Measurements from ENCODE around the gene FRYL.

FRYL gene

DNA sequence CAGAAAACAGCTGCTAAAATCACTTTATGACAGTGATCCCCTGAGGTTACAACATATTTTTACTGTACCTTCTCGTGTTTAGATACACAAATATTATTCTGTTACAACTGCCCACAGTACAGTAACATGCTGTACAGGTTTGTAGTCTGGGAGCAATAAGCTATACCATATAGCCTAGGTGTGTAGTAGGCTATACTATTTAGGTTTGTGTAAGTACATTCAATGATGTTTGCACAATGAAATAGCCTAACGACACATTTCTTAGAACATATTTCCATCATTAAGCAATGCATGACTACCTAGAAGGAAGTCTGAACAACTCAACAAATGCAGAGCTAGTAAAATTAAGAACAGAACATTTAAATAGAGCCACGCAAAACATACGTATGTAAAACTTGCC lies 177.3 kb downstream of the FRYL start:
- DNase-seq = no peak

DNA sequence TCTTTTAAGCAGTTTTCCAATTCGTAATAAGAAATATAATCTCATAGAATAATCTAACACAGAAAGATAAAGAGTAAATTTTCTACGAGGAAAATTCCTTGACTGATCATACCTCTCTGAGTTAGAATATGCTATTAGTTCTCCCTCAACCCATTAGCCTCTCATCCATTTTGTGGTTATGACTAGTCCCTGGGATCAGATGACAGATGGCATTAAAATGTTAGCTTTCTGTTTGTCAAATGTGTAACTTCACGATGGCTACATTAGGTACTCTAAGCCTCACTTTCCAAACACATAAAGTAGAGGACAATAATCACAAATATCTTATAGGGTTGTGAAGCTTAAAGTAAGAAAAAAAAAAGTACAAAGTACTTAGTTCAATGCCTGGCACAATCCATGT lies 177.9 kb downstream of the FRYL start:
- no peak for DNase-seq

DNA sequence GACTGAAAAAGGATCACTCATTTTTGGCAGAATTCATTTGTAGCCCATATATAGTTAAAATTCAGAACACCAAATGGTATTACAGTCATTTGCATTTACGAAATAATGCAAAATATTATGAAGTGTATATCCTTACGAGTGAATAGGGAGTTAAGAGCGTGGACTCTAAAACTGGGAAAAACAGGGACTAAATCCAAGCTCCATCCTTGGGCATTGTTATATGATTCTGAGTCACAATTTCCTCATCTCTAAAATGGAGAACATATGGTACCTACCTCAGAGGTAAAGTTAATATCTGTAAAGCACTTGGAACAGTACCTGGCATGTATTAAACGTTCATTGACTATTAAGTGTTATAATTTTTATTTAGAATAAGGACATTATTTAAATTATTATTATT lies 183.7 kb downstream of the FRYL start:
- DNase-seq = no peak

DNA sequence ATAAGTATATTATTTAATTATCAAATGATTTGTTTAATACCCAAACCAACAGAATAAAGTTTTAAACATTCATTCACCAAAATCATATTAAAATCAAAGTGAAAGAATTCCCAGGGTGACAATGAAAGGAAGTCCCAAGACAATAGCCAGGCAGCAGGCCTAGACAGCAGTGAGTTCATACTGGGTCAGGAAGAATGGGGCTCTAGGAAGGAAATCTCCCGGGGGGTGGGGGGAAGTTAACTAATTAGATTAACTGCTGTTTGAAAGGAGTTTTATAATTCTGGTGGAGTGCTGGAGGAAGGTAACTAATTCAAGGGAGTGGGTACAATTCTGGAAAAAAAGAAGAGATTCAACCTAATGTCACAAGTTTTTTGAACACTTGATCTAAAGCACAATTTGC lies 185.9 kb downstream of the FRYL start:
- no peak for DNase-seq

DNA sequence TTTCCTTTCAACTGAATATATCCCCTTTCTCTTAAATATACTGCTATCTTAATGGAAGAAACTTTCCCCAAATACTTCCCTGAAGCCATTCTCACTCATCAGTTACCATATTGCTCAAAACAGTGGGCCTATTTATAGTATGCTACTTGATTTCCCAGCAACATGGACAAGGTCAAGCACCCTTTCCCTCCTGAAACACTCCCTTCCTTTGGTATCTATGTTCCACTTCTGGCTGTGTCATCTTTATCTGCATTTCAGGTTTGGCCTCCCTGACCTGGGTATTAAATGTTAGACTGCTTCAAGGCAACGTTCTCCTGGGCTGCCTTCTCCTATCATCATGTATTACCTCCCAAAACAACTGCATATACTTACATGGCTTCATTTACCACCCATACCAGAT lies 188.7 kb downstream of the FRYL start:
- DNase-seq = no peak

DNA sequence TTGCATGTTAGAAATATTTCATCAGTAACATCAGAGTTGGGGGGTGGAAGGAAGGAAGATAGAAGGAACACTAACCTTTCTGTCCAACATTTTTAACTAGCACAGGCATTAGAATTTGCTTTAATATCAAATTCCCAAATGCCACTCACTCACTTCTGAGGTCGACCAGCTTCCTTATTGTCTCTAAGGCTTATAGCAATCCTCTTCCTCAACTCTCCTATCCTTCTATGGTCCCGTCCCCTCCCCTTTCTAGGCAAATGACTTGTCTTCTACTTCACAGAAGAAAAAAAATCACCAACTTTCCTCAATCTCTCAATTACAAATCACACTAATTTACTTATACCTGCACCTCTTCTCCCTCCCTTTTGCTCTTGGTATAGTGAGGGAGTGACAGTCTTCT lies 189.2 kb downstream of the FRYL start:
- DNase-seq = no peak

DNA sequence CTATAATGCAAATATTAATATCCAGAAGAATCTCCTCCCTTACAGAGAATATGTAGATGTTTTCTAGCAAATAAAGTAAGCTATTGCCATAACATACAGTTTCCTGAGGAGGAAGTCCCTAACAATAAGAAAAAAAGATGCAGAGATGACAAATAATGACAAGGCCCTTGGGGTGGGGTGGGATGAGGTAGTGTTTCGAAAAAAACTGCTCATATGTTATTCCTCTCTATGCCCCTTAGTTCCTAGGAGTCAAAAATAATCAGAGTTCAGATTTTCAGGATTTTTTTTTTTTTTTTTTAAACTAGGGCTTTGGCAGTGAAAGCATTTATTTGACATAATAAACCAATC lies 191.0 kb downstream of the FRYL start:
- DNase-seq = no peak

DNA sequence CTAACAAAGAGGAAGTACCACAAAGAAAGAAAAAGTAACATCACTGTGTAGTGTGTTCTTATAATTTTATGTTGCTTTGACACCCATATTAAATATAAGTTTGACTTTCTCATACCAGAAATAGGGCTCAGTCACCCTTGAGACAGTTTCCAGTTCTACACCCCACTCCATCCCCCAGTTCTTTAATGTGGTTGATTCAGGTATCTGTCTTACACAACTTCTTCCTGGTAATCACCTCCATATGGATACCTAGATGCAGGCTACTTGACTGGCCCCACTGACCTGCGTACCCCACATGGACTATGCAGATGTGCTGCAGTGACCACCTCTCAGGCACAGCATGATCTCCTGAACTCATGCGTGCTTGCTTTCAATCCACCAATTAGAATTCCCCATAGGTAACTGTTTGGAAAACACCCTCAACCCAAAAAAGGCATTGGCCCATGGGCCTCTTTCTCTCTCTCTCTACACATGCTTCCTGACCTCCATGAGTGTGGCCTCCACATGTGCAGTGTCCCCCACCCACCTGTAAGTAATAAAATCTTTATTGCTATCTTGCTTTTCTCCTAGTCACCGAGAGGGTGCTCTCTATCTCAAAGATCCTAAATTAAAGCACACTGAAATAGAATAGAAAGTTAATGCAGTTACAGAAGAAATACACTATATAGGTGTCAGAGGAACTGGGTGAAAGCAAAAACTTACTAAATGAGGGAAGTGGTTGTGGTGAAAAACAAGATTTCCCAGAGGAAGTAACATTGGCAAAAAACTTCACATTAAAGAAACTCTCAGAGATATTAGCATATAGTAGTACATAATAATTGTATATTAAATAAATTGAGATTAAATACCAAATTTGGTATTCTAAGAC lies 191.6 kb downstream of the FRYL start:
- DNase-seq = no peak

DNA sequence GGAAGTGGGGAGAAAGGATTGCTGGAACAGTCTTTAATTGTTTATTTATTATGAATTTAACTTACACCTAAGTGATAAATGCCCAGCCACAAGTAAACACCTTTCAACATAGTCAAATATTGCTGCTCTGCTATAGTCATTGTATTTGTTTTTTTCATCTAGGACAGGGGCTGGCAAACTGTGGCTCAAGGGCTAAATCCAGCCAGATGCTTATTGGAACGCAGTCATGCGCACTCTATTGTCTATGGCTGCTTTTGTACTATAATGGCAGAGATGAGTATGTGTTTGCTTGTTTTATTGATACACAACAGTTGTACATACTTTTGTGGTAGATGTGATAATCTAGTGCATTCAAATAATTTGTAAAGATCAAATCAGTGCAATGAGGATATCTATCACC lies 194.7 kb downstream of the FRYL start:
- no peak for DNase-seq

DNA sequence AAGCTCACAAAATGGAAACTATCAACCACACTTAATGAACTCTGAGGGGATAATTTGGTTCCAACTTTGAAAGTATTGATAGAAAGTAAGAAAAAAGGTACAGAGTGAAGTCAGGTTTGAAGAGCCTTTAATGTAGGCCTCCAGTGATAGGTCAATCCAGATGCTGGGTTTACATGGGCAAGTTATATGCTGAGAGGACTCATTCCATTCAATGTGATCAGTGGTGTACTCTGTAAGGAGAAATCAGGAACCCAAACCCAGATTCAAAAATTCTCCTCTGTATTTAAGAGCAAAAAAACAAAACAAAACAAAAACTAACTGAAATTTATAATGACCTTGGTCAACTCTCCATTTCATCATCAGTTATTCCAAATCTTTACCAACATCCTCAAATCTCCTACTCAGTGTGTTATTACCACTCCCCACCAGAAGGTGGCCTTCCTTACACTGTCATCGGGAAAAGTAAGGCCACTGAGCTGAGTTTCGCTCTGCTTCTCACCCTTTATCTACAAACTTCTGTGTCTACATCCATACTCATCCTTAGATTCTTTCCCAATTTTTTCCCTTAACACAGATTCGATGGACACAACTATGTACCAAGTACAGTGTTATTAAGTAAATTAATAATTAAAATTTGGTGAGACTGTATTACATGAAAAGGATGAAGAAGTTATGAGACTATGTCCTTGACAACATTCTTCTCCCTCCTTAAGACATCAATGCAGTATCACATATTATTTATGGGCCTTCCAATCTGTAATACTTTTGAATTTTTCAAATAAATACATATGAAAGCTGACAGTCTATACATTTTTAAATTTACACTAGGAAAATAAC lies 201.7 kb downstream of the FRYL start:
- no peak for DNase-seq

DNA sequence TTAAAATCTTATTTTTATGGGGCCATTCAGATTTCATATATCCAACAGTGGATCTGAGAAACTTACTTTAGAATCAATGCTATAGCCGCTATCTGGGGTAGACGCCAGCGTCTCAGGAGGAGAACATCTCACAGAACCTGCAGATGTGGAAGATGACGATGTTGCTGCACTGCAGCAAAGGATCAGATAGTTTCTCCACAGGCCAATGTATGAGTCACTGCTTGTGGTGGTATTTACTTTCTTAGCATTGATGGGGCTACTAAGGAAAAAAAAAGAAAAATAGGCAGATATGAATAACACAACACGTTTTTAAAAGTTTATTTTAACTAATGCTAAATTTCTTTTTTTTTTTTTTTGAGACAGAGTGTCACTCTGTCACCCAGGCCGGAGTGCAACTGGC lies 204.1 kb downstream of the FRYL start:
- DNase-seq = no peak

DNA sequence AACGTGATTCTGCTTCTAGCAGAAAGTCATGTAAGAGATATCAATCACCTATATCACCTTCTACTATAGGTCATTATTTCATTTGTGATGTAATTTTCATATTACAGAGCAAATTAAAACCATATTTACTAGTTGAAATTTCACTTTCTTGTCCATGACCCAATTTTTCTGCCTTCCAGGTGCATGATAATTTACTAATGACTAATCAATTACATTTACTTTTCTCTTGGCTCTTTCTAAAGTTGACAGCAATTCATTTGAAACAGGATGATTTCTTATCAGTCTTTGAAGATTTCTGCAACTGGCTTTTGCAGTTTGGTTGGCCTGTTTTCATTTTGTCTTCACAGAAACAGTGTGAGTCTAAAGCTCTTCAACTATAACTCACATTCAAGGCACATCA lies 208.6 kb downstream of the FRYL start:
- no peak for DNase-seq

DNA sequence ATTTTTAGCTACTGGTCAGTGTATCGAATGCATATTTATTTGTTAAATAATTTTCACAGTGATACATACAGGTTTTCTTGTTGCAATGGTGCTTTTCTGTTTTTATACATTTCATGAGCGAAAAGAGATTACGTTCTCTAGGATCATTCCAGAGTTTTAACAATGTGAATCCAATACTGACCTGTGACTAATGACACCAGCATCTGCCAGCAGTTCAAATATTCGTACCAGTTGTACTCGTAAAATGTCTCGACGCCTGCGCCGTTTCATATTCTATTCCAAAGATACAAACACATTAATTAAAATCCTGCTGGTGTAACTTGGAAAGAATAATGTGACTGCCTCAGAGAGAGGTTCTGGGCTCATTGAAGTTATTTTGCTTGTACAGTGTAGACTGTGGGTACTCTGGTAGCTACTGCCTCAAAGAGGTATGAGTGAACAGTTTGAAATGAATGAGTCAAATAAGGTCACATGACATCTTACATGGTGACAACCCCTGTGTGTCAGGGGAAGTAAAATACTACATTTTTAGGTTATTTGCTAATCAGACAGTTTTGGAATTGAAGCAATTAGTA lies 209.3 kb downstream of the FRYL start:
- no peak for DNase-seq

DNA sequence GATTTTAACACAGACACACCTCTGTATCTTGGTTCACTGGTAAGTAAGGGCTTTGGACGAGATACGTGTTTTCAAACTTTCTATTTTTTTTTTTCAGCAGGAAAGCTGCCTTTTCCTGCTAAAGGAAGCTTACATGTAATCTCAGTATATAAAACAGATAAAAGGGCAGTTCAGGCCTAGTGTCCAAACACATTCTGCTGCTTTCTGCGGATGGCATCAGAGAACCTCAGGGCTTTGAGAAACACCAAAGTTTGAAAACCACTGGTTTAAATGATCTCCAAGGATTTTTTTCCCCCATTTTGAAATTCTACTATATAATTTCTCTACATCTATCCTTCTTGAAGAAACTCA lies 214.1 kb downstream of the FRYL start:
- no peak for DNase-seq

DNA sequence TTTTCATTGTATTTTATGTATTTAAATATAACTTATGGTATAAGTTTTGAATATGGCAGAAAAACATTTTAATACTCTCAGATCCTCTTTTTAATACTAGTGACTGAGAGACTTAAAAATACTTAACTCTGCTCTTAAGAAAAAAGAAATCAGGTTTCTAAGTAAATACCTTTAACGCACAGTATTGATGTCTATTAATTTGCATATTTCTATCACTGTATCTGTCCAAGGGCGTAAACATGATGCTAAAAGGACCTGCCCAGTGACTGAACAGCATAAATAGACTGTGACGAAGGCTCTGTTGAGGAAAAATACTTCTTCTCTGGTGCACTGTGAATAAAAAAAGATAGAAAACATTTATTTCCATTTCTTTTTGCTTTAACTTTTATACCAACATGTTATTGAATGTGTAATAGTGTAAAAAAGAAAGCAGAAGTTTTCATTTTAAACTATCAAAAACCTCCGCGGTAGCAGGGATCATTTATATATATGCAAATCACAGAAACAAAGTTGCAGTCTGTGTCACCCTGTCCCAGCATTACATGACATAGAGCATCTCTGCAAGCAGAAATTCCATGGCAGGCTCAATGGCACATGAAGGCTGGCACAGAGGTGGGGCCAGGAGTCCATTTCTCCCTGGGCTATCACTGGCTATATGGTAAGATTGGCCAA lies 214.6 kb downstream of the FRYL start:
- DNase-seq = no peak

DNA sequence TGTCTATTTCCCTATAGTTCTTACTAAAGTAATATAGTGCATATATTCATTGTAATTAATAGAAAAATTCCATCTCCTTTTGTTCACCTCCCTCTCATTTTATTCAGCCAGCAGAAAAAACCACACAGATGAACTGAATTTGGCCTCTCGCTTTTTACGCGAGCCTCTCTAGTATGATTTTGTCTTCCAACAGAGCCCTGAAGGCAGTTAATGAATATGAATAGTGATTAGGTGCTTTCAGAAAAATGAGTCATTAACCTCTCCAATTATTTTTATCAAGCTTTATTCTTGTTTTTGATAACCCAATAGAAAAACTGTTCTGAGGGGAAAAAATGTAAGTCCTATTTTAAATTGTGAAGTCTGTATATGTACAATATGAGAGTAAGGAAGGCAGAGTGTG lies 215.9 kb downstream of the FRYL start:
- no peak for DNase-seq

DNA sequence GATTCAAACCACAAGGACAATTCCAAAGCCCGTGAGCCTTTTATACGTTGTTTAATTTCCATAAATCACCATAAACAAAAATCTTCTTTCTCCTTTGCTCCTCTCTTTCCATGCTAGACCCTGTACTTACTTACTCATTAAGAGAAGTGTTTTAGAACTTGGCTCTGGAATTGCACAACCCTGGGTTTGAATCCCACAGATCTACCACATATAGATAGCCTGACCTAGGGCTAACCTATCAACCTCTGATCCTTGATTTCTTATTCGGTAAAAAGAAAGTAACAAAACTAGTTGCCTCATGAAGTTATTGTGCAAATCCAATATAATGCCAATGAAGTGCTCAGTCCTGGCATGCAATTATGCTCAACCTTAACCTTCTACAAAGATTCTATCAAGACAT lies 221.3 kb downstream of the FRYL start:
- no peak for DNase-seq

DNA sequence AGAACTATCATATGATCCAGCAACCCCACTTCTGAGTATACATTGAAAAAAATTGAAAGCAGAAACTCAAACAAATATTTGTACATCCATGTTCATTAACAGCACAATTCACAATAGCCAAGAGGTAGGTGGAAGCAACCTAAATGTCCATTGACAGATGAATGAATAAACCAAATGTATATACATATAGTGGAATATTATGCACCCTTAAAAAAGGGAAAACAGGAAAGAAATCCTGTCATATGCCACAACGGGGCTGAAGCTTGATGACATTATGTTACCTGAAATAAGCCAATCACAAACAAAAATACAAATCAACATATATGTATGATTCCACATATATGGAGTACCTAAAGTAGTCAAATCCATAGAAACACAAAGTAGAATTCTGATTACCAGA lies 222.1 kb downstream of the FRYL start:
- no peak for DNase-seq

DNA sequence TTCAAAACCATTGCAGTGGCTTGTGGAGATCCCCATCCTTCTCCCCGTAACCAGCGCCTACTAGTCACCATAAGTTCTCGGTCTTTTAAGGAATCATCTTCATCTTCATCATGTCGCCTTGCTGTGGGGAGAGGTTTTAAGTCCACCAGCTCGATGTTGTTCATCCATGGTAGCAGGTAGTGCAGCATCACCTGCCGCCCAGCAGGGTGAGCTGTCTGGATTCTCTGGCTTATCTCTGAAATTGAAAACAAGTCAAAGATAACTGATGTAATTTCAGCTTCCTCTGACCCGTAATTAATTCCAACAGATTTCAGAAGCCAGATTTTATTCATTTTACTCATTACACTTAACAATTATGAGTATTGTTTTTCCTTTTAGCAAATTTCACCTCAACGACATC lies 222.6 kb downstream of the FRYL start:
- DNase-seq = no peak

DNA sequence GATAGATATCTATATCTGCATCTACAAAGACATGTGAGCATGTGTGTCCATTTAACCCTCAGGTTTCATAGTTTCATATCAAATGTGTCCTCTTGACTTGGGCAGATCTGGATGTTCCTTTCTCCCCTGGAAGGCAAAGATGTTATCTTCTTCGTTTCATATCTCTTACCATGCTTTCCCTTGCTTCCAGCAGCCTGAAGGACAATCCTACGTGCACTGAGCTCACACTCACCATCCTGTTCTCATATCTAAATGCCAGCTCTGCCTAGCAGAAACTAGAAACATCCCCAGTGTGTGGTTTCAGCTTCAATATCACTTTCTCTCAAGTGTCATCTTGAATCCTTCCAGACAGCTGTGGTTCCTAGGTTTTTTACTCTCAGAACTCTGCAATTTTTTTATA lies 223.8 kb downstream of the FRYL start:
- no peak for DNase-seq

DNA sequence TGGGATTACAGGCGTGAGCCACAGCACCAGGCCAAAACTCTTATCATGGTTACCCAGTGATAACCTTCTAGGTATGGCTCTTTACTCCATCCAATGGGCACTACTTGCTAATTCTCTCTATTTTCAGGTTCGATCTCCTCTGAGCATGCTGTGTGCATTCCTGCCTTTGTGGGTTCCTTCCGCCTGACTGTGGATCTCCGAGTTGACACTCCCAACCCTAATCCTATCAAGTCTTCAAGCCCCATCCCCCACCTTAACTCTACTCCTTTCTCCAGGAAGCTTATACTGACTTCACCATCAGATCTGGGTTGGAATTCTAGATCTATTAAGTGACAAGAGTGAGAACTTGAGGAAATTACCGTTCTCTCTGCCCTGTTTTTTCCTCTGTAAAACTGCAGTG lies 225.5 kb downstream of the FRYL start:
- DNase-seq = no peak

DNA sequence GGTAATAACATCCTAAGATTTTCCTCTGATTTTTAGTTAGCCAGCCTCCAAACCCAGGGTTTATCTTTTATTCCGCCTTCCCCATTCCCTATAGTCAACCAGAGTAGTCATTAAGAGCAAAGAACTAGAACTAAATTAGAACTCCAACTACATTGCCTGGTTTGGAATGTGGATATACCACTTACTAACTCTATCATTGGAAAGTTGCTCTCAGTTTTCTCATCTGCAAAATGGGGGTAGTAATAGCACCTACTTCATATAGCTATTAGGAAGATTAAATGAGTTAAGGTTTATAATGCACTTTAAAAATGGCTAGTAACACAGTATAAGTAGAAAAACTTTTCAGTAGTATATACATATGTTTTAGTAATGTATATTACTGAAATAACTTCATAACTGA lies 226.4 kb downstream of the FRYL start:
- no peak for DNase-seq

DNA sequence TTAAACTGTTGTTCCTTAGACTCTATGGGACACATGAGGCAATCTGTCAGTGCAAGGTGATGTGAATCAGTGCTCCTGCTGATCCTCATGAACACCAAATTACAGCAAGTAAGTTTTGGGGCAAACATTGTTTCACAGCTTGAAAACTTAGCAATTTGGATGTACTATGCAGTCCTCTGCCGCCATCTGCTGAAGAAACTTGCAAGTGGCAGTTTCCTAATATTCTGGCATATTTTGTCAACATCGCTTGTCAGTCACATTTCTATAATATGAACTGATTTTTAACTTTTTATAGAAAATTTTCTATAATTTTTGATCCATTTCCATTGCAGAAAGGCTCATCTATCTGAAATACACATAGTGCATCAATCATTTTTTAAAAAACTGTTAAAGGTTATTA lies 233.7 kb downstream of the FRYL start:
- no peak for DNase-seq

DNA sequence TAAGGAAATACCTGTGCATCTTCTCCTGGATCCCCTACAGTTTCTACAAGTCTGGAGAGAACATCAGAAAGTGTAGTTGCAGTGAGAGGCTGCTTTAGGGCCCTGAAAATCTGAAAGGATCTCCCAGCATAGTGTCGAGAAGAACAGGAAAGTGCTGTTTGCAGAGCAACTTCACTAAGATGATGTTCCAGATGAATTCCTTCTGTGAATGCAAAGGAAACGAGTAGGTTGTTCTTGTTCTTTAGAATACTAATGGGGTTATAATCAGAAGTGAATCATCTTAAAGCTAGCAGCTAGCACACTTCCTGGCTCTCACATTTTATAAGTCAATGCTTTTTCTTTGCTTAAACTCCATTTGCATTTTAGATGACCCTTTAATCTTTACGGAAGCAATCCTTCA lies 236.3 kb downstream of the FRYL start:
- no peak for DNase-seq

All from DMS153 (cell line).